ENCODE measurements around the gene POLR3F. TPM values are rescaled to one million over a fixed set of nuclear protein-coding genes. Genes with fewer than 3 reads are reported as not detected.

Gene POLR3F
- total RNA-seq, 1 experiment from 2014 or later, result 15.7 TPM

DNA sequence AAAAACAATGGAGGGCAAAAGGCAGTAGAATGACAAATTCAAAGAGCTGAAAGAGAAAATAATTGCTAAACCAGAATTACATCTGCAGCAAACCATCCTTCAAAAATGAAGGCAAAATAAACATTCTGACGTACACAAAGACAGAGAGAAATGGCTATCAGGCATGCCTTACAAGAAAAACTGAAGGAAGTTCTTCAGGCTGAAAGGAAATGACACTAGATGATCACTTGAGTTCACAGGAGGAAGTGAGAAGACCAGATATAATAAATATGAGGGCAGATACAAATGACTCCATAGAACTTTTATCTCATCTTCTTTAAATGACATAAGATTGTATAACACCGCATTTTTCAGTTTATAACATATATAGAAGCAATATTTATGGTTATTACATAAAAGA, 30.3 kb upstream of the POLR3F start:
- POLR2A ChIA-PET, result no interaction called here

DNA sequence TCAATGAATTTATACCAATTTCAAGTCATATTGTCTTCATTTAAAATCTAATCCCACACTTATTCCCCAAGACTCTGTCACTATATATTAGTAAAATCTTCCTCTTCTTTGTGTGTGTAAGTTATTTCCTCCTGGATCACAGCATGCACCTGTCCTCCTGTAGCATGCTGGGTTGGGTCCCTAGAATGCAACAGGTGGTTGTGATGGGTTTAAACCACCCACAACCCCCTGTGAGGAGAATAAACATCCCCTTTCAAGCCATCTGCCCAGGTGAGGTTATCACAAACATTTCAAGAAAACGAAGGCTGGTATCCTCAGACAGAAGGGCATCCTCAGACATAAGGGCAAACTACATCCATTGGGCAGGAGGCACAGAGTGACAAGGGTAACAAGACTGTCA, 26.8 kb upstream of the POLR3F start:
- intact Hi-C loops (cut with micrococcal nuclease; ENCODE audit: unreplicated experiment), result no loop called here
- no peaks in the 10 kb centered on the region for H3K27me3 Mint-ChIP-seq (ENCODE audit: insufficient read depth, unreplicated experiment)
- H3K9me3 Mint-ChIP-seq (ENCODE audit: unreplicated experiment), result no peaks in the 10 kb centered on the region
- no peaks in the 10 kb centered on the region for H3K4me1 Mint-ChIP-seq (ENCODE audit: low read depth, unreplicated experiment)
- H3K27ac Mint-ChIP-seq (ENCODE audit: unreplicated experiment), result no peak overlapping the region
- no peak for DNase-seq
- Histone ChIP-seq H3K36me3 (ENCODE audit: control insufficient read depth, insufficient read depth, low read length) (no peaks in the 10 kb centered on the region), H3K4me3 (ENCODE audit: low read depth, low read length) (no peak overlapping the region), H3K4me1 (no peaks in the 10 kb centered on the region), H3K27me3 (replicated peaks; ENCODE audit: control insufficient read depth, insufficient read depth, low read length) (no peaks in the 10 kb centered on the region), H3K9me3 (no peaks in the 10 kb centered on the region)
- H3K4me3 Mint-ChIP-seq (ENCODE audit: unreplicated experiment), result no peak overlapping the region
- ChIA-PET CTCF (no interaction called here), POLR2A (no interaction called here)
- TF ChIP-seq, protein P1, sequence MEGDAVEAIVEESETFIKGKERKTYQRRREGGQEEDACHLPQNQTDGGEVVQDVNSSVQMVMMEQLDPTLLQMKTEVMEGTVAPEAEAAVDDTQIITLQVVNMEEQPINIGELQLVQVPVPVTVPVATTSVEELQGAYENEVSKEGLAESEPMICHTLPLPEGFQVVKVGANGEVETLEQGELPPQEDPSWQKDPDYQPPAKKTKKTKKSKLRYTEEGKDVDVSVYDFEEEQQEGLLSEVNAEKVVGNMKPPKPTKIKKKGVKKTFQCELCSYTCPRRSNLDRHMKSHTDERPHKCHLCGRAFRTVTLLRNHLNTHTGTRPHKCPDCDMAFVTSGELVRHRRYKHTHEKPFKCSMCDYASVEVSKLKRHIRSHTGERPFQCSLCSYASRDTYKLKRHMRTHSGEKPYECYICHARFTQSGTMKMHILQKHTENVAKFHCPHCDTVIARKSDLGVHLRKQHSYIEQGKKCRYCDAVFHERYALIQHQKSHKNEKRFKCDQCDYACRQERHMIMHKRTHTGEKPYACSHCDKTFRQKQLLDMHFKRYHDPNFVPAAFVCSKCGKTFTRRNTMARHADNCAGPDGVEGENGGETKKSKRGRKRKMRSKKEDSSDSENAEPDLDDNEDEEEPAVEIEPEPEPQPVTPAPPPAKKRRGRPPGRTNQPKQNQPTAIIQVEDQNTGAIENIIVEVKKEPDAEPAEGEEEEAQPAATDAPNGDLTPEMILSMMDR (IDR thresholded peaks at IDR 0.05; ENCODE audit: insufficient read depth in 1 of 2, low read depth in 1 of 2, low read length in 1 of 2, severe bottlenecking in 1 of 2, unreplicated experiment in 1 of 2), result no peak
- BruUV-seq (replicated peaks), result no TSS peak
- no peaks in the 10 kb centered on the region for H3K36me3 Mint-ChIP-seq (ENCODE audit: insufficient read depth, unreplicated experiment)

More for the DNA sequence above, 30.3 kb upstream of the POLR3F start:
- H3K36me3 ChIP-seq (ENCODE audit: control insufficient read depth, insufficient read depth, low read length), result no peaks in the 10 kb centered on the region
- no peak for DNase-seq
- Mint-ChIP-seq H3K36me3 (ENCODE audit: insufficient read depth, unreplicated experiment) (no peaks in the 10 kb centered on the region), H3K27ac (ENCODE audit: unreplicated experiment) (no peak overlapping the region), H3K4me3 (ENCODE audit: unreplicated experiment) (no peak overlapping the region), H3K27me3 (ENCODE audit: insufficient read depth, unreplicated experiment) (no peaks in the 10 kb centered on the region), H3K9me3 (ENCODE audit: unreplicated experiment) (no peaks in the 10 kb centered on the region), H3K4me1 (ENCODE audit: low read depth, unreplicated experiment) (no peaks in the 10 kb centered on the region)
- no TSS peak for BruUV-seq (replicated peaks)
- TF ChIP-seq, protein P1 (IDR thresholded peaks at IDR 0.05; ENCODE audit: insufficient read depth in 1 of 2, low read depth in 1 of 2, low read length in 1 of 2, severe bottlenecking in 1 of 2, unreplicated experiment in 1 of 2), result no peak
- H3K27me3 ChIP-seq (replicated peaks; ENCODE audit: control insufficient read depth, insufficient read depth, low read length), result no peaks in the 10 kb centered on the region
- intact Hi-C loops (cut with micrococcal nuclease; ENCODE audit: unreplicated experiment), result no loop called here
- CTCF ChIA-PET, result interaction anchor here (0.7 kb wide), 1 partner anchor 66 kb away, joined by 4 read pairs; no protein-coding TSS in a partner anchor
- no peak overlapping the region for H3K4me3 ChIP-seq (ENCODE audit: low read depth, low read length)
- peaks cover under 1% of the 10 kb centered on the region; the same call in 1 of the 2 replicates for H3K4me1 ChIP-seq
- no peaks in the 10 kb centered on the region for H3K9me3 ChIP-seq

DNA sequence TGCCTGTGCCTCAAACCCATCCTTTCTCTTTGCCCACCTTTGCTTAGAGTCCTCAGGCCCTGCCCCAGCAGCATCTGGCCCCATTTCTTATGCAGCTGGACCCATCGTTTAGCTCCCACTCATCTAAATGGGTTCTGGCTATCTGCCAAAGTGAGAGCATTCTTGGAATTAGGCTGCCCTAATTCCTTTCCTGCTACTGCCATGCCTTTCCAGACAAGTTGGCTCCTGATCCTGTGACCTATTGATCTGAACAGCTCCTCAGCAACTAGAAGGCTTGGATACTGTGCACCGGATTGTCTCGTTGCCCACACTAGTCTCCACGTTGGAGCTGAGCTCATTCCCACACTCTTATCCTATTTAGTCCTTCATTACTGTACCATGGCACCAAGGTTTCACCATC, 23.3 kb upstream of the POLR3F start:
- TF ChIP-seq, protein P1 (IDR thresholded peaks at IDR 0.05; ENCODE audit: insufficient read depth in 1 of 2, low read depth in 1 of 2, low read length in 1 of 2, severe bottlenecking in 1 of 2, unreplicated experiment in 1 of 2), result no peak
- intact Hi-C loops (cut with micrococcal nuclease; ENCODE audit: unreplicated experiment), result no loop called here
- Mint-ChIP-seq H3K4me1 (ENCODE audit: low read depth, unreplicated experiment) (no peaks in the 10 kb centered on the region), H3K36me3 (ENCODE audit: insufficient read depth, unreplicated experiment) (no peaks in the 10 kb centered on the region), H3K4me3 (ENCODE audit: unreplicated experiment) (no peak overlapping the region), H3K9me3 (ENCODE audit: unreplicated experiment) (no peaks in the 10 kb centered on the region), H3K27ac (ENCODE audit: unreplicated experiment) (no peak overlapping the region), H3K27me3 (ENCODE audit: insufficient read depth, unreplicated experiment) (no peaks in the 10 kb centered on the region)
- ChIA-PET POLR2A (no interaction called here), CTCF (no interaction called here)
- DNase-seq, result no peak
- no peaks in the 10 kb centered on the region for H3K36me3 ChIP-seq (ENCODE audit: control insufficient read depth, insufficient read depth, low read length)
- H3K9me3 ChIP-seq, result no peaks in the 10 kb centered on the region
- H3K27me3 ChIP-seq (replicated peaks; ENCODE audit: control insufficient read depth, insufficient read depth, low read length), result no peaks in the 10 kb centered on the region
- H3K4me3 ChIP-seq (ENCODE audit: low read depth, low read length), result no peak overlapping the region
- BruUV-seq (replicated peaks), result no TSS peak
- no peaks in the 10 kb centered on the region for H3K4me1 ChIP-seq

All from Caco-2 (cell line).